Activated CD4-positive, alpha-beta T cell treated with anti-CD3 and anti-CD28 coated beads, Interleukin-2, amount 50 U/mL, for 4 hours (primary cell): ENCODE data around the gene ASRGL1.

ENCODE experiments used
- DNase-seq, 2 experiments: peaks; one replicate each; pipeline ENCODE4 v3.0.0-alpha.2; 2020

ASRGL1 gene

DNA sequence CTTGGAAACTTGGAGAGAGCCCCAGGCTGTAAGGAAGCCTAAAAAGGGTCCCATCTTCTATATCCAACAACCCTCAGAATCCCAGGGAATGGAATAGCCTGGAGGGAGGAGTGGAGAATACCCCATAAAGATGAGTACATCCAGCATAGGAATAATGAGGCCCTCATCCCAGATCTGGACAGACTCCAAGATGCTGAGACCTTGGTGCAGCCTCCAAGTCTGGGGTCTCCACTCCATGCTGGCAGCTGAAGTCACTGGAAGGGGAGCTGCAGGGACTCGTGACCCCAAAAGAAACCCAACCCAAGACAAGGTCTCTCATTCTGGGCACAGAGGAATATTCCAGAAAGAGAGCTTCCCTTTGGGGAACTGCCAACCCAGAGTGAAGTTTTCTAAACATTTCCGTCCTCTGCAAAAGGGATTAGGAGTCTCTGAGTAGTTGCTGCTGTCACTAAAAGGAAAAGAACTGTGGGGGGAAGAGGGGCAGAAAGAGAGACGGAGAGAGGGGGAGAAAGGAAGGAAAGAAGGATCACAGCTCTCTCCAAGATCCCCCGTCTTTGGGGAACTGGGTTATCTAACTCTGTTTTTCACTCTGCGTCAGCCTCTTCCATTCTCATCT lies 82.2 kb downstream of the ASRGL1 start:
- DNase-seq: no peak

DNA sequence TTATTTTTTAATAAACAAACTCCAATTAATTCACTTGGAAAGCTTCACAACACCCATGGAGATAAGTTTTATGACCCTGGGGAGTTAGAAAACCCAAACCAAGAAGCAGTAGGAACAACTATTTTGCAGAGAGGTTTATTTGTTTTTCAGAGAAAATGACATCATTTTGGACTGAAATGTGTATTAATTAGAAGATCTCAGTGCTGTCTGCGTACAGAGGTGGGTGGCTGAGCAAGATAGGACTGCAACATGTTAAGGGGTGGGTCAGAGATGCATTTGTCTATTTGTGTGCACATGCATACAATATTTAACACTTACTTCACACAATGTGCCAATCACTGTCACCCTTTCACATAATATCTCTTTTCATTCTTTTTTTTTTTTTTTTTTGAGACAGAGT lies 82.7 kb downstream of the ASRGL1 start:
- no peak for DNase-seq

- no peak for DNase-seq
Measured at GRCh38 chr11:62420882-62421281, 83.6 kb downstream of the ASRGL1 start.

GRCh38 chr11:62421996-62422395 lies 84.7 kb downstream of the ASRGL1 start:
- DNase-seq: no peak

DNA sequence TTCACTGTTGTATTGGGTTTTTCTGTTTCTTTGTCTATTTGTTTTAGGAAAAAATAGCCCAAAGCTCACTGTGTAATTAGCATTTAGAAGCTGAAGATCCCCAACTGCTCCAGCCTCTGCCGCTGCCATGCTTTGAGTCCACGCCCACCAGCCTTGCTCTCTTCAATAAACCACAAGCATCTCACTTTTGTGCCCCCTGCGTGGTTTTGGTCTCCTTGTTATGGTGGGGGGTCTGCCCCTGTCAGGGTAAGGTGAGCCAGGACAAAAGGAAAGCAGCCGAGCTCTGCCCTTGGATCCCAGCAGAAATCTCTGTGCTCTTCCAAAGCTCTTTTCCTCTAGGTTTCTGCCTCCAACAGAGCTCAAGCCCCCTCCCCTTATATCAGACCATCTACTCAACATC lies 85.8 kb downstream of the ASRGL1 start:
- no peak for DNase-seq

- no peak for DNase-seq
Measured at GRCh38 chr11:62427630-62428233, 90.5 kb downstream of the ASRGL1 start.

- DNase-seq: no peak
Measured at GRCh38 chr11:62428871-62429560, 91.8 kb downstream of the ASRGL1 start.

- DNase-seq: no peak
Measured at GRCh38 chr11:62430425-62430824, 93.2 kb downstream of the ASRGL1 start.

DNA sequence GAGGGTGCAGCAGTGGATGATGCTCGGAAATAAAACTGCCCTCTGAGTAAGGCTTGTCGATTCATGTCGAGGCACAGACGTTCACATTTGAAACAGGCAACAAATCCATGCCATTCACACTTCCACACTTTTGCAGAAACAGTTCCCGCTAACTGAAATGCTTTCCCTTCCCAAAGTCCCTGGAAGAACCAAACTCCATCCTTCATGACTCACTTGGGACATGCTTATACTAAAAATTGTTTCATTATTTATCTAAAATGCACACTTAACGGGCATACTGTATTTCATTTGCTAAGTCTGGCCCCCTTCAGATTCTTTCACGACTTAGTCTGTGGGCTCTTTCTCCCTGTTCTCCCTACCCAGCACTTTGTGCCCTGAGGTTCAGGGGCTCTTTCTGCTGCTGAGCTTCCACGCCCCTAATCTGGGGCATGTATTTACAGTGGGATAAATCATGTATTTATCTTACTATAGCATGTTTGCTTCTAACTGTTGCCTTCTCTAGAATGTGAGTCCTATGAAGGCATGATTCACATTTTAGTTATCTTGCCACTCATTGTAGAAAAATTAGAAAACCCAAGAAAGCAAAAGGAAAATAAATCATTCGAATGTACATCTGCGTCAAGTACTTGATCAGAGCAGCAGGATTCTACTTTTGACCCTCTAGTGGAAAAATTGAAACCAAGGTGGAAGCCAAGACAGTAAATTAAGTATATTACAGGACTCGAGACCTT lies 94.1 kb downstream of the ASRGL1 start:
- DNase-seq: no peak

GRCh38 chr11:62432695-62433094 lies 95.4 kb downstream of the ASRGL1 start:
- no peak for DNase-seq

- no peak for DNase-seq
Measured at GRCh38 chr11:62433141-62433903, 96.1 kb downstream of the ASRGL1 start.

DNA sequence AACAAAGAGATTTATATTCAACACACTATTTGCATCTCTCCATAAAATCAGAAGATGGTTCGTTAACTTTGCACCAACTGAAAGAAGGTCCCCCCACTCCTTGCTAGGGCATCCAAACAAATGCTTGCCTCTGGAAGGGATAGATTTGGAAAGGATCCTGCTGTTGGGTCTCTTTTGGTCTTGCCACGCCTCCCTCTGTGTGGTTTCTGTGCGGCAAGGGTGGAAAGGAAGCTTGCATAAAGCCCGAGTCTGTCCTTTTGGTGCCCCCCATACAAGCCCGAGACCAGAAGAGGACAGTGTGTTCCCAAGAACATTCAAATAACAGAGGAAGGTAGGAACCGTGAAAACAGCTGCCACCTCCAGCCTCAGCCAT lies 96.6 kb downstream of the ASRGL1 start:
- no peak for DNase-seq

DNA sequence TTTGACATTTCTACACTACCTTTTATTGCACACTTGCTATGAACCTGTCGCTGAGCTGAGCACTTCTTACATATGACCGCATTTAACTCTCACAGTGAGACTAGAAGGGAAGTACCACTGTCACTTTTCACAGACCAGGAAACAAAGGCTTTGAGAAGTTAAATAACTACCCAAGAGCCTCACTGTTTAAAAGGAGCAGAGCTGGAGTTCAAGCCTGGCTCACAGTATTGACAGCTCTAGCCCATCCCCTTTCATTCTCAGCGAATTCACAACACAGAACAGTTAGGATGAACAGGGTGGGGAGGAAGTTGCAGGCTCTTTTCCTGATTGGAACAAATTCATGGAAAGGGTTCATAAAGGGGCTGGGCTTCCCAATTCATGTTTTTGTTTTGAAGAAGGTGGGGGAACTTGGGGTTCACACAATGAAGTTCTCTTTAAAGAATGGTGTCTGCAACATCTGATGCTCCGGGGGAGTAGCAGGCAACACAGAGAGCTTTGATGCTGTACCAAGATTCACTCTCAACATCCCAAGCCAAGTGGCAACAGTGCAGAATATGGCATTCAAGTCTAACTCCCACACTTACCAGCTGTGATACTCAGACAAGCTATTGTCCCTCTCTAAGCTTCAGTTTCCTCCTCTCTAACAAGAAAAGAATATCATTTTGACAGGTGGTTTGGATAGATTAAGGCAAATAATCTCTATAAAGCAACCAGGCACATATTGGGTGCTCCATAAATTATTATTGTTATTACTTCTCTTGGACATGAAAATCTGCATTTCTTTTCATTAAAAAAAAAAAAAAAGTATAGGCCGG lies 98.8 kb downstream of the ASRGL1 start:
- no peak for DNase-seq

DNA sequence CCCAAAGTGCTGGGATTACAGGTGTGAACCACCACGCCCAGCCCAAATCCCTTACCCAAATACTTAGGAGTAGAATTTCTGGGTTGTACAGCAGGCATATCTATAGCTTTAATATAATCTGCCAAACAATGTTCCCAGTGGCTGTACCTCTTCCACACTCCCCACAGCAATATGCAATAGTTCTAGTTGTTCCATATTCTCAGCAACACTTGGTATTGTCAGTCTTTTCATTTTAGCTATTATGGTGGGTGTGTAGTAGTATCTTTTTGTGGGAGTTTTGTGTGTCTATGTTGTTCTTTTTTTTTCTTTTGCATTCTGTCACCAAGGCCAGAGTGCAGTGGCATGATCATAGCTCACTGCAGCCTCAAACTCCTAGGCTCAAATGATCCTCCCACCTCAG lies 100.4 kb downstream of the ASRGL1 start:
- no peak for DNase-seq

GRCh38 chr11:62438641-62439040 lies 101.4 kb downstream of the ASRGL1 start:
- no peak for DNase-seq

GRCh38 chr11:62439785-62440602 lies 102.7 kb downstream of the ASRGL1 start:
- no peak for DNase-seq
